IMR-90 (cell line): ENCODE data around the gene TNKS2. TPM values are rescaled to one million over a fixed set of nuclear protein-coding genes. Genes with fewer than 3 reads are reported as not detected.

ENCODE experiments used
- ATAC-seq: fragments of 200-7000 bp; cut with Tn5 transposase; 2 replicates; pipeline ENCODE4 v1.9.1; 2020; ENCODE audit warnings: low read depth, mild to moderate bottlenecking, moderate library complexity
- BruUV-seq: library from RNA; stranded (reverse); fragments of 400-500 nt; replicated peaks from 2 replicates; lab custom pipeline; 2021; lab: Mats Ljungman, UMichigan
- CTCF ChIA-PET: fragments of 300-600 bp; formaldehyde crosslinking; extraction: SDS; loops from one replicate; lab custom pipeline; 2021; ENCODE audit warnings: antibody characterized with exemption; lab: Yijun Ruan, JAX
- POLR2A ChIA-PET: fragments of 300-600 bp; sonication (Branson Sonifier 250); formaldehyde crosslinking; loops from one replicate; lab custom pipeline; 2022; ENCODE audit warnings: antibody characterized with exemption; ENCODE audit not compliant: unreplicated experiment; lab: Charles Lee
- DNase-seq: peaks from one replicate; pipeline ENCODE4 v3.0.0; 2013
- H2AFZ ChIP-seq: replicated peaks from 2 replicates; pipeline ENCODE3; 2013; ENCODE audit warnings: low read length, mild to moderate bottlenecking; ENCODE audit not compliant: poor library complexity
- H2AK5ac ChIP-seq: 2 replicates; pipeline ENCODE4 v1.6.1; 2013; ENCODE audit warnings: low read depth, low read length, inconsistent platforms
- H2AK9ac ChIP-seq: replicated peaks from 2 replicates; pipeline ENCODE3; 2013; ENCODE audit warnings: mild to moderate bottlenecking, low read depth, low read length, moderate library complexity; ENCODE audit not compliant: poor library complexity
- H2BK120ac ChIP-seq: 2 replicates; pipeline ENCODE4 v1.6.1; 2013; ENCODE audit warnings: low read depth, low read length, inconsistent platforms
- H2BK15ac ChIP-seq: 3 replicates; pipeline ENCODE4 v1.6.1; 2013; ENCODE audit warnings: low read depth, low read length, inconsistent platforms
- H2BK20ac ChIP-seq: 2 replicates; pipeline ENCODE4 v1.6.1; 2013; ENCODE audit warnings: low read depth, mild to moderate bottlenecking, inconsistent platforms, low read length, moderate library complexity
- H2BK5ac ChIP-seq: 2 replicates; pipeline ENCODE4 v1.6.1; 2013; ENCODE audit warnings: mild to moderate bottlenecking, low read depth, low read length, inconsistent platforms; ENCODE audit not compliant: poor library complexity, severe bottlenecking
- H3K14ac ChIP-seq: replicated peaks from 2 replicates; pipeline ENCODE4 v1.6.1; 2013; ENCODE audit warnings: low read depth, low read length, inconsistent platforms
- H3K18ac ChIP-seq: 2 replicates; pipeline ENCODE4 v1.6.1; 2013; ENCODE audit warnings: low read depth, low read length, control low read depth
- H3K23ac ChIP-seq: 2 replicates; pipeline ENCODE4 v1.6.1; 2013; ENCODE audit warnings: low read depth, low read length, inconsistent platforms
- H3K27ac ChIP-seq: 2 replicates; pipeline ENCODE4 v1.5.1; 2013; ENCODE audit warnings: mild to moderate bottlenecking, control low read depth, low read length; ENCODE audit not compliant: insufficient read depth
- H3K27me3 ChIP-seq: 2 replicates; pipeline ENCODE4 v1.6.1; 2013; ENCODE audit warnings: low read length; ENCODE audit not compliant: control insufficient read depth, insufficient read depth
- H3K36me3 ChIP-seq: 2 replicates; pipeline ENCODE4 v1.6.1; 2013; ENCODE audit warnings: low read length, mixed read lengths; ENCODE audit not compliant: control insufficient read depth, insufficient read depth
- H3K4ac ChIP-seq: 2 replicates; pipeline ENCODE4 v1.6.1; 2013; ENCODE audit warnings: low read depth, low read length, inconsistent platforms
- H3K4me1 ChIP-seq: 2 replicates; pipeline ENCODE4 v1.6.1; 2013; ENCODE audit warnings: low read length, mixed read lengths; ENCODE audit not compliant: control insufficient read depth, insufficient read depth
- H3K4me2 ChIP-seq: 2 replicates; pipeline ENCODE4 v1.6.1; 2013; ENCODE audit warnings: low read depth, mild to moderate bottlenecking, control low read depth, low read length, moderate library complexity
- H3K4me3 ChIP-seq: 2 replicates; pipeline ENCODE4 v1.5.1; 2013; ENCODE audit warnings: low read depth, mild to moderate bottlenecking, control low read depth, low read length, moderate library complexity; ENCODE audit not compliant: insufficient read depth
- H3K56ac ChIP-seq: 2 replicates; pipeline ENCODE4 v1.6.1; 2013; ENCODE audit warnings: low read length, inconsistent platforms; ENCODE audit not compliant: insufficient read depth; ENCODE audit errors: extremely low read depth
- H3K79me1 ChIP-seq, 2 experiments: 2 replicates each; pipeline ENCODE4 v1.6.1; 2013; ENCODE audit warnings: low read length in 2 of 2, inconsistent platforms in 1 of 2, low read depth in 1 of 2
- H3K9ac ChIP-seq: 2 replicates; pipeline ENCODE4 v1.6.1; 2013; ENCODE audit warnings: low read depth, low read length, control low read depth
- H3K9me1 ChIP-seq: 2 replicates; pipeline ENCODE4 v1.6.1; 2013; ENCODE audit warnings: low read length, inconsistent platforms; ENCODE audit not compliant: insufficient read depth
- H3K9me3 ChIP-seq: 2 replicates; pipeline ENCODE4 v1.6.1; 2013; ENCODE audit warnings: low read length; ENCODE audit not compliant: control insufficient read depth, insufficient read depth
- H4K20me1 ChIP-seq: 2 replicates; pipeline ENCODE4 v1.6.1; 2013; ENCODE audit warnings: low read length, inconsistent platforms; ENCODE audit not compliant: insufficient read depth
- H4K5ac ChIP-seq: 2 replicates; pipeline ENCODE4 v1.6.1; 2013; ENCODE audit warnings: mild to moderate bottlenecking, low read depth, low read length, control low read depth
- H4K8ac ChIP-seq, 2 experiments: 2 replicates each; pipeline ENCODE4 v1.6.1; 2013; ENCODE audit warnings: low read depth in 2 of 2, low read length in 2 of 2, control low read depth in 1 of 2, inconsistent platforms in 1 of 2
- H4K91ac ChIP-seq: 2 replicates; pipeline ENCODE4 v1.6.1; 2013; ENCODE audit warnings: low read depth, low read length, inconsistent platforms; ENCODE audit not compliant: insufficient read depth
- BHLHE40 ChIP-seq: fragments of 150-350 bp; IDR thresholded peaks from 2 replicates; pipeline ENCODE4 v1.6.1; 2016; ENCODE audit warnings: mild to moderate bottlenecking, low read depth, low read length
- CEBPB ChIP-seq: IDR thresholded peaks from 2 replicates; pipeline ENCODE4 v1.6.1; 2012; ENCODE audit warnings: low read depth, low read length, improper control_type of control experiment
- CHD1 ChIP-seq: IDR thresholded peaks from 2 replicates; pipeline ENCODE4 v1.6.1; 2012; ENCODE audit warnings: low read depth, low read length, improper control_type of control experiment
- MAFK ChIP-seq: IDR thresholded peaks from 2 replicates; pipeline ENCODE4 v1.6.1; 2012; ENCODE audit warnings: low read depth, low read length, improper control_type of control experiment
- MAZ ChIP-seq: IDR thresholded peaks from 2 replicates; pipeline ENCODE4 v1.6.1; 2012; ENCODE audit warnings: low read depth, mild to moderate bottlenecking, low read length, improper control_type of control experiment, moderate library complexity, borderline replicate concordance
- MXI1 ChIP-seq: IDR thresholded peaks from 2 replicates; pipeline ENCODE4 v1.6.1; 2012; ENCODE audit warnings: low read depth, mild to moderate bottlenecking, low read length, moderate library complexity, borderline replicate concordance
- NFE2L2 ChIP-seq: fragments of 150-350 bp; IDR thresholded peaks from 2 replicates; pipeline ENCODE4 v1.6.1; 2016; ENCODE audit warnings: low read depth, mild to moderate bottlenecking, low read length
- POLR2A ChIP-seq: IDR thresholded peaks from 2 replicates; pipeline ENCODE4 v1.6.1; 2012; ENCODE audit warnings: mild to moderate bottlenecking, low read depth, low read length
- RAD21 ChIP-seq: IDR thresholded peaks from 2 replicates; pipeline ENCODE4 v1.6.1; 2012; ENCODE audit warnings: low read length, improper control_type of control experiment
- RCOR1 ChIP-seq: IDR thresholded peaks from 2 replicates; pipeline ENCODE4 v1.6.1; 2012; ENCODE audit warnings: mild to moderate bottlenecking, low read length, improper control_type of control experiment; ENCODE audit not compliant: insufficient replicate concordance
- SMC3 ChIP-seq: fragments of 150-350 bp; IDR thresholded peaks from 2 replicates; pipeline ENCODE4 v1.6.1; 2016; ENCODE audit warnings: low read depth, mild to moderate bottlenecking, antibody characterized with exemption, low read length, moderate library complexity
- WGBS, 2 experiments: methylation state at CpG; one replicate each; pipeline versions ENCODE4 v1.1.5 to v1.1.7; 2013; ENCODE audit warnings: missing lambda C conversion rate in 2 of 2; ENCODE audit not compliant: insufficient read length in 1 of 2; ENCODE audit errors: extremely low coverage in 2 of 2; 5-methylcytosine and 5-hydroxymethylcytosine counted together
- dilution Hi-C: fragments of 300-500 bp; cut with HindIII; formaldehyde crosslinking; loops from one replicate; pipeline ENCODE4 v1.14.3; 2018; ENCODE audit warnings: low sequenced_read_pairs; ENCODE audit not compliant: unreplicated experiment
- in situ Hi-C: fragments of 300-500 bp; cut with MboI; formaldehyde crosslinking; loops from 3 replicates; pipeline ENCODE4 v1.14.3; 2019; ENCODE audit warnings: low sequenced_read_pairs, inconsistent platforms, mixed read lengths
- intact Hi-C: fragments of 100-400 bp; cut with micrococcal nuclease; formaldehyde crosslinking; loops from 2 replicates; pipeline ENCODE4 v1.10.0; 2022
- polyA plus RNA-seq, 3 experiments: library from polyadenylated mRNA; depleted of rRNA; stranded (reverse); fragments of >200 nt; gene quantifications; 2 replicates each; pipeline ENCODE4 v1.2.3, GENCODE V29; 2012; ENCODE audit warnings: low replicate concordance in 1 of 3
- total RNA-seq: library from RNA; depleted of rRNA; stranded (reverse); fragments of >200 nt; gene quantifications from 2 replicates; pipeline ENCODE4 v1.2.3, GENCODE V29; 2012
- TF ChIP-seq, protein P1 (sequence below): fragments of 150-350 bp; IDR thresholded peaks from 2 replicates; pipeline ENCODE4 v1.6.1; 2017; ENCODE audit warnings: mild to moderate bottlenecking, antibody characterized with exemption, low read length, low read depth
- TF ChIP-seq, protein P2 (sequence below): fragments of 150-350 bp; IDR thresholded peaks from 2 replicates; pipeline ENCODE4 v1.6.1; 2016; ENCODE audit warnings: low read depth, mild to moderate bottlenecking, low read length, moderate library complexity, borderline replicate concordance

The TNKS2 gene
- total and polyA plus RNA-seq, 2 of the 4 experiments (the other 2 are of a cell fraction) = 17.0 to 41.4 TPM

DNA sequence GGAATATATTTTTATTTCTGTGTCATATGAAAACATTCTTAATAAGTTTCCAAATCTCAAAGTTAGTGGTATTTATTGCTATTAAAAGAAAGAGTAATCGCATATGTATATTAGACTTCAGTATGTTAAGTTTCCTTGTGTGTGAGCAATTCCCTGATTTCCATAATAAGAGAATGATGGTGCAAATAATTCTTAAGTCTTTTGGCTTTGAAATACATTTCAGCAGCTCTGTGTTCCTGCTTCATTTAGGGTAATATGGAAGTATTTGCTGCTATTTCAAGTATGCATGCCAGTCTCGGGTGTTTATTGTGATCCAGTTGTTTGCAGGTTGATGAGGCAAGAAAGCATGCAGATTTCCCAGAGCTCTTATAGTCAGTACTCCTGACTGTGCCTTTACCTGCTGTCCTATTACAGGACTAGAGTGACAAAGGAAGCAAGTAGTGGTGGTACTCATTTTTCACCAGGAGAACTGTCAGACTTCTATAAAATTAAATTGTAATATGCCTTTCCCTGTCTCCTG is 67.4 kb downstream of the TNKS2 start:
- Histone ChIP-seq H2BK5ac (no peak overlapping the region), H3K4me2 (no peak overlapping the region), H2BK120ac (no peak overlapping the region), H3K14ac (no peak overlapping the region), H2AK9ac (no peak overlapping the region), H4K20me1 (no peaks in the 10 kb centered on the region), H3K27ac (no peak overlapping the region), H3K9me3 (no peaks in the 10 kb centered on the region), H4K8ac (no peak overlapping the region), H3K4me3 (no peak overlapping the region), H4K5ac (no peak overlapping the region), H3K18ac (no peak overlapping the region), H3K36me3 (peaks cover 5% of the 10 kb centered on the region), H3K79me1 (no peaks in the 10 kb centered on the region), H3K9ac (no peak overlapping the region), H2BK20ac (no peak overlapping the region), H2AK5ac (no peak overlapping the region), H2AFZ (no peak overlapping the region), H4K91ac (no peak overlapping the region), H3K27me3 (no peaks in the 10 kb centered on the region), H3K9me1 (no peaks in the 10 kb centered on the region; the same call in 1 of the 2 replicates), H3K4me1 (peaks cover 4% of the 10 kb centered on the region), H3K4ac (no peak overlapping the region), H3K23ac (no peak overlapping the region), H3K56ac (no peak overlapping the region), H2BK15ac (no peak overlapping the region)
- BruUV-seq = no TSS peak
- dilution Hi-C loops = no loop called here
- in situ Hi-C loops = no loop called here
- DNase-seq (no peak), ATAC-seq (no peak)
- POLR2A ChIA-PET = interaction anchor here (0.6 kb wide), 1 partner anchor 60 kb away, joined by 4 read pairs; no protein-coding TSS in a partner anchor
- intact Hi-C loops = loop anchor here (2.0 to 10.0 kb wide), 2 partner anchors 43 to 99 kb away; partner anchors contain the start of gene FGFBP3
- TF ChIP-seq CHD1 (no peak), MAZ (no peak), SMC3 (no peak), CEBPB (no peak), POLR2A (no peak), NFE2L2 (no peak), MXI1 (no peak), BHLHE40 (no peak), RCOR1 (no peak), MAFK (no peak), RAD21 (no peak)
- TF ChIP-seq, protein P1, sequence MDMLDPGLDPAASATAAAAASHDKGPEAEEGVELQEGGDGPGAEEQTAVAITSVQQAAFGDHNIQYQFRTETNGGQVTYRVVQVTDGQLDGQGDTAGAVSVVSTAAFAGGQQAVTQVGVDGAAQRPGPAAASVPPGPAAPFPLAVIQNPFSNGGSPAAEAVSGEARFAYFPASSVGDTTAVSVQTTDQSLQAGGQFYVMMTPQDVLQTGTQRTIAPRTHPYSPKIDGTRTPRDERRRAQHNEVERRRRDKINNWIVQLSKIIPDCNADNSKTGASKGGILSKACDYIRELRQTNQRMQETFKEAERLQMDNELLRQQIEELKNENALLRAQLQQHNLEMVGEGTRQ = no peak
- TF ChIP-seq, protein P2, sequence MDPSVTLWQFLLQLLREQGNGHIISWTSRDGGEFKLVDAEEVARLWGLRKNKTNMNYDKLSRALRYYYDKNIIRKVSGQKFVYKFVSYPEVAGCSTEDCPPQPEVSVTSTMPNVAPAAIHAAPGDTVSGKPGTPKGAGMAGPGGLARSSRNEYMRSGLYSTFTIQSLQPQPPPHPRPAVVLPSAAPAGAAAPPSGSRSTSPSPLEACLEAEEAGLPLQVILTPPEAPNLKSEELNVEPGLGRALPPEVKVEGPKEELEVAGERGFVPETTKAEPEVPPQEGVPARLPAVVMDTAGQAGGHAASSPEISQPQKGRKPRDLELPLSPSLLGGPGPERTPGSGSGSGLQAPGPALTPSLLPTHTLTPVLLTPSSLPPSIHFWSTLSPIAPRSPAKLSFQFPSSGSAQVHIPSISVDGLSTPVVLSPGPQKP = no peak
- CTCF ChIA-PET = interaction anchor here (0.6 to 1.3 kb wide), 2 partner anchors 47 to 49 kb away, joined by 3 read pairs; no protein-coding TSS in a partner anchor
- no CpG with 5 or more reads among the region's 2 CpGs for WGBS, 2 experiments
